Pancreas (tissue), 10 donors: ENCODE results near the gene KBTBD3. TPM values are rescaled to one million over a fixed set of nuclear protein-coding genes. Genes with fewer than 3 reads are reported as not detected.

Experiments
- ATAC-seq, 4 donors: fragments of 200-7000 bp; cut with Tn5 transposase; one replicate each; pipeline versions ENCODE4 v1.8.0 to v1.9.1; 2020; ENCODE audit warnings: mild to moderate bottlenecking in 4 of 4, moderate library complexity in 4 of 4
- DNase-seq, 6 donors: peaks; one replicate each; pipeline ENCODE4 v3.0.0-alpha.2; 2020
- FAIRE-seq: peaks from 2 replicates; lab custom pipeline; 2012; peaks lifted over from hg19 to GRCh38; lab: Jason Lieb, UNC
- H3K27ac ChIP-seq, 4 donors: fragments of 200-600 bp; sonication (generic); 1 replicate in 3 of 4; 2 replicates in 1 of 4; pipeline versions ENCODE4 v1.5.0 to v1.8.0; 2020
- H3K27me3 ChIP-seq, 4 donors: fragments of 200-600 bp; one replicate each; pipeline ENCODE4 v1.8.0; 2021
- H3K36me3 ChIP-seq, 3 donors: fragments of 200-600 bp; sonication (generic) in 1 of 3; one replicate each; pipeline versions ENCODE4 v1.5.0 to v1.8.0; 2020 to 2021
- H3K4me1 ChIP-seq, 3 donors: fragments of 200-600 bp; one replicate each; pipeline ENCODE4 v1.8.0; 2021
- H3K4me3 ChIP-seq, 4 donors: fragments of 200-600 bp; sonication (generic) in 2 of 4; one replicate each; pipeline versions ENCODE4 v1.5.0 to v1.8.0; 2020 to 2021
- H3K9me3 ChIP-seq, 4 donors: fragments of 200-600 bp; one replicate each; pipeline ENCODE4 v1.8.0; 2021
- WGBS, 2 donors: extraction: QIAGEN DNeasy Blood & Tissue Kit; methylation state at CpG; one replicate each; pipeline ENCODE4 v1.1.7; 2013; 5-methylcytosine and 5-hydroxymethylcytosine counted together
- intact Hi-C, 3 donors: fragments of 100-400 bp; cut with DNase I; formaldehyde crosslinking; loops; one replicate each; pipeline versions ENCODE4 v1.11.1 to v1.14.2; 2022
- polyA plus RNA-seq, 2 donors: library from polyadenylated mRNA; stranded (reverse); fragments of 200-250 nt; gene quantifications; one replicate each; pipeline ENCODE4 v1.2.3, GENCODE V29; 2013
- total RNA-seq, 6 donors: library from RNA; stranded (reverse); fragmentation: NEBNext Ultra II Directional in 4 of 6; extraction: Animal tissue kit (Norgen Biotek cat#: 25700) in 4 of 6; gene quantifications; one replicate each; pipeline versions ENCODE4 v1.2.1 to v1.2.4, GENCODE V29; 2021 to 2023
- TF ChIP-seq, protein P1 (sequence below), 4 donors: fragments of 200-600 bp; sonication (generic) in 3 of 4; IDR thresholded peaks; one replicate each; pipeline versions ENCODE4 v1.5.0 to v1.8.0; 2021; ENCODE audit warnings: antibody characterized with exemption in 4 of 4
- donor health status: healthy with polysubstance abuse.
- donor health status: DM: no; HTN: no; CAD: no; lungs with moderate emphysema.
- donor health status: DM: no; HTN: no; CAD: no.
- donor health status: control.
- donor health status: control.
- donor health status: Bipolar disorder and iron deficiency.
- donor health status: DM: yes; HTN: yes; CAD: no.
- donor health status: DM: no; HTN: no; CAD: no.
- donor health status: DM: no; HTN: no; CAD: no.
- donor health status: DM: yes; HTN: yes; CAD: no.

KBTBD3 gene
- total and polyA plus RNA-seq, 8 donors, result 2.7 to 11.1 (median 5.4) TPM

DNA sequence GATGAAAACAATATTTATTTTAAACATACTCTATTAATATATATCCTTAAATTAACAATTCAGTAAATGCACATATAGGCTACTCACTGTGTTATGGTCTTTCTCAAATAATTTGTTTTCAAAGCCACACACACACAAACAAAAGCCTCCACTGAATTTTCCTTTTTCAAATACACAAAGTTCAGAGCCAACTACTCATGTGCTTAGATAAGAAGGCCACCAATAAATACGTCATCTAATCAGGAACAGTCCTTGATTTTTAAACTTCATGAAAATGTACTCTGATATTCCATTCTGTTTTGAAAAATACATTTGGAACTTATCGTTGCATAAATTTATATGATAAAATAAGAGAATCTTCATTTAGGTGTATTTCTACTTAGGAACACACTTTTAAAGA, 26.0 kb downstream of the KBTBD3 start:
- Histone ChIP-seq H3K4me1 (peaks cover 0 to 8% (median 0%) of the 10 kb centered on the region in 3 donors), H3K4me3 (no peak overlapping the region), H3K27ac (no peak overlapping the region), H3K9me3 (no peaks in the 10 kb centered on the region), H3K36me3 (no peaks in the 10 kb centered on the region), H3K27me3 (no peaks in the 10 kb centered on the region)
- TF ChIP-seq, protein P1, sequence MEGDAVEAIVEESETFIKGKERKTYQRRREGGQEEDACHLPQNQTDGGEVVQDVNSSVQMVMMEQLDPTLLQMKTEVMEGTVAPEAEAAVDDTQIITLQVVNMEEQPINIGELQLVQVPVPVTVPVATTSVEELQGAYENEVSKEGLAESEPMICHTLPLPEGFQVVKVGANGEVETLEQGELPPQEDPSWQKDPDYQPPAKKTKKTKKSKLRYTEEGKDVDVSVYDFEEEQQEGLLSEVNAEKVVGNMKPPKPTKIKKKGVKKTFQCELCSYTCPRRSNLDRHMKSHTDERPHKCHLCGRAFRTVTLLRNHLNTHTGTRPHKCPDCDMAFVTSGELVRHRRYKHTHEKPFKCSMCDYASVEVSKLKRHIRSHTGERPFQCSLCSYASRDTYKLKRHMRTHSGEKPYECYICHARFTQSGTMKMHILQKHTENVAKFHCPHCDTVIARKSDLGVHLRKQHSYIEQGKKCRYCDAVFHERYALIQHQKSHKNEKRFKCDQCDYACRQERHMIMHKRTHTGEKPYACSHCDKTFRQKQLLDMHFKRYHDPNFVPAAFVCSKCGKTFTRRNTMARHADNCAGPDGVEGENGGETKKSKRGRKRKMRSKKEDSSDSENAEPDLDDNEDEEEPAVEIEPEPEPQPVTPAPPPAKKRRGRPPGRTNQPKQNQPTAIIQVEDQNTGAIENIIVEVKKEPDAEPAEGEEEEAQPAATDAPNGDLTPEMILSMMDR (IDR thresholded peaks at IDR 0.05), result no peak
- intact Hi-C loops, result no loop called here
- no peak for FAIRE-seq
- WGBS, 2 donors, result 22 to 29% methylated on average over 2 of the region's 2 CpGs
- no peak for DNase-seq
- ATAC-seq, result peak; percentile 45 to 64 (median 62)

DNA sequence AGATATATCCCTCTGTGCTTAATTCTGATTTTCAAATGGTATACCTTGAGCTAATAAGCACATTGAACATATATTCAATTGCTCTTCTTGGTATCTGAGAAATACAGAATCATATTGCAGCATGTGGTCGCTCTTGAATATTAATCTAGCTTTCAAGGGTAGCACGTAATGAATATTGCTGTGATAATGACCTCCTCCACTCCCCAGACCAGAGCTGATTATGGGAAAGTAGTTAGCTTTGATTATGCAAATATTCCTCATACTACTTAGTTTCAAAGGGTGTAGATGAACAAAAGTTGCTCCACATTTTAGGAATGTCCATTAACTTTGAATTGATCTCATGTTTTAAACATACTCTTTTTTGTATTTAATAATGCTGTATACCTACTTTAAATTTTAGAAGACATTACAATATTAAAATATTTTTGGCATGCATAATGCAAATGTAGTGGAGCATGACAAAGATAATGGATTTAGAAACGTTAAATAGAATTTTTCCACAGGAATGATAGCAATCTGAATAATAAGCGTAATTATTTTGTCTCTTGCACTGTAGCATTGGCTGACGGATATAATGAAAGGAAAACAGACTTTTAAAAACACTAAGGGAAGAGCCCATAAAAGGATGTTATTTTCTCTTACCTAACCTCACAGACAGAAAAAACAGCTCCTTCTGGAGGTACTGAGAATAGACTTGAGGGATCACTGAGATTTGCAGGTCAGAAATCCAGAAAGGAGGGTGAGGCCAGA, 27.2 kb downstream of the KBTBD3 start:
- intact Hi-C loops, result no loop called here
- Histone ChIP-seq H3K4me1 (peaks cover 0 to 8% (median 0%) of the 10 kb centered on the region in 3 donors), H3K4me3 (no peak overlapping the region), H3K27me3 (no peaks in the 10 kb centered on the region), H3K27ac (no peak overlapping the region), H3K9me3 (no peaks in the 10 kb centered on the region), H3K36me3 (no peaks in the 10 kb centered on the region)
- no peak for FAIRE-seq
- WGBS, 2 donors, result 78 to 86% methylated on average over 5 of the region's 5 CpGs
- TF ChIP-seq, protein P1 (IDR thresholded peaks at IDR 0.05), result no peak
- ATAC-seq, result no peak
- no peak for DNase-seq

DNA sequence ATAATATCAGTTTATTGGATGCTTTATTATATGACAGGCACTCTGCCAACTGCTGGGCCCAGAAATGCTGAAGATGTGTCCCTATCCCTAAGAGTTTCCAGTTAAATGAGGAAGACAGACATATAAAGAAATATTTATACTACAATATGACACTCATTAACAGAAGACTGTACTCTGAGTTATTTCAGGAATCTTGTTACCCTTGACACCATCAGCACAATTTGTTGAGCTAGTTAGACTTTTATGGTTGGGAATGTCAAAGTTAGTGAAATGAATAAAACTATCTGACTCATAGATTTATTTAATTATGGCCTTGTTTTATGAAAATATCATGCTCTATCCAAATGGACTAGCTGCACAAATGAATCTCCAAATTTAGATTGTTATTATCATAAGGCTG, 29.5 kb downstream of the KBTBD3 start:
- no peak overlapping the region for H3K27ac ChIP-seq
- intact Hi-C loops, result no loop called here
- no peaks in the 10 kb centered on the region for H3K27me3 ChIP-seq
- no peaks in the 10 kb centered on the region for H3K36me3 ChIP-seq
- peaks cover 0 to 8% (median 0%) of the 10 kb centered on the region in 3 donors for H3K4me1 ChIP-seq
- H3K9me3 ChIP-seq, result no peaks in the 10 kb centered on the region
- no peak for ATAC-seq
- no peak for DNase-seq
- FAIRE-seq, result no peak
- H3K4me3 ChIP-seq, result no peak overlapping the region
- TF ChIP-seq, protein P1 (IDR thresholded peaks at IDR 0.05), result no peak

DNA sequence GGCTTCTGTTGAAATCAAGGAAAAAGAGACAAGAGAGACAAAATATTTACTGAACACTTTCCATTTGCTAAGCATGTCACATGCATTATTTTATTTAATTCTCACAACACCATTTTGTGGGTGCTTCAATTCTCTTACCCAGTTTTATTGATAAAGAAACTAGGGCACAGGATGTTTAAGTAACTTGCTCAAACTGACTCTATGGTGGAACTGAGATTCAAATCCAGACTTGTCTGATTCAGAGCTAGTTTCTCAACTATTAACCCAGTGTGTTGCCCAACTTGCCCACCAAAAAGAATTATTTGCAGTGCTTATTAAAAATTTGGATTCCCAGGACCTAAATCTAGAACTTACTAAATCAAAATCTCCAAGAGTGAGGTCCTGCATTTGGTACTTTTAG, 33.6 kb downstream of the KBTBD3 start:
- ATAC-seq (no peak), FAIRE-seq (no peak), DNase-seq (no peak)
- no peak overlapping the region for H3K27ac ChIP-seq
- H3K9me3 ChIP-seq, result no peaks in the 10 kb centered on the region
- H3K4me3 ChIP-seq, result no peak overlapping the region
- no peaks in the 10 kb centered on the region for H3K4me1 ChIP-seq
- TF ChIP-seq, protein P1 (IDR thresholded peaks at IDR 0.05), result no peak
- H3K27me3 ChIP-seq, result no peaks in the 10 kb centered on the region
- intact Hi-C loops, result no loop called here
- no peaks in the 10 kb centered on the region for H3K36me3 ChIP-seq

DNA sequence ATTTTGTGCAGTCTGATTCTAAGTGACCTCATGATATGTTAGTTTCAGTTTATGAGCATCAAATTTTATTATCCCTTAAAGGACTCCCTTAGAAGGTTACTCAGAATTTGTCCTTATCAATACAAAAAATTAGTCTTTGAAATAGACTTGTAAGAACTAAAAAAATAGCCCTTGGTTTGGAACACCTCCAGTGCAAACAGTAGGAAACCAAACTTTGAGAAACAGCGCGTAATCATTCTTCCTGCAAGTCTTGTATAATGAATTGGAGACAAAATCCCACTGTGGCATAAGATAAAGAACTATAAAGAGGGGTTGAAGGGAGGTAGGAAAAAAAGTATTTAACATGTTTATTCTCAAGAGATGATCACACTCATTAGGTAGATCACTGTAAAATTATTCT, 44.3 kb downstream of the KBTBD3 start:
- DNase-seq (no peak), ATAC-seq (no peak), FAIRE-seq (no peak)
- Histone ChIP-seq H3K4me3 (no peak overlapping the region), H3K27ac (no peak overlapping the region), H3K27me3 (no peaks in the 10 kb centered on the region), H3K4me1 (peaks cover 0 to 10% (median 4%) of the 10 kb centered on the region in 3 donors), H3K36me3 (no peaks in the 10 kb centered on the region), H3K9me3 (no peaks in the 10 kb centered on the region)
- intact Hi-C loops, result no loop called here
- TF ChIP-seq, protein P1 (IDR thresholded peaks at IDR 0.05), result no peak
- 52 to 60% methylated on average over 2 of the region's 2 CpGs for WGBS, 2 donors
